CD14-positive monocyte (primary cell): ENCODE results near the gene SLC16A12. TPM values are rescaled to one million over a fixed set of nuclear protein-coding genes. Genes with fewer than 3 reads are reported as not detected.

Experiments
- DNase-seq, 3 donors: peaks; one replicate each; pipeline ENCODE4 v3.0.0-alpha.2; 2011 to 2022
- H2AFZ ChIP-seq: 2 replicates; pipeline ENCODE4 v1.6.0; 2012; ENCODE audit warnings: mild to moderate bottlenecking, low read depth, low read length, inconsistent platforms; ENCODE audit not compliant: insufficient read depth, poor library complexity, severe bottlenecking
- H3K27ac ChIP-seq, 2 donors: 1 replicate in 1 of 2; 2 replicates in 1 of 2; pipeline ENCODE4 v1.5.1; 2012 to 2013; ENCODE audit warnings: low read length in 2 of 2, control low read depth in 1 of 2, inconsistent platforms in 1 of 2, low read depth in 1 of 2, mild to moderate bottlenecking in 1 of 2
- H3K27me3 ChIP-seq, 2 donors: one replicate each; pipeline versions ENCODE4 v1.6.0 to v1.6.1; 2011 to 2013; ENCODE audit warnings: low read length in 2 of 2; ENCODE audit not compliant: control insufficient read depth in 2 of 2, insufficient read depth in 2 of 2
- H3K36me3 ChIP-seq, 2 donors: replicated peaks in 1 of 2; 1 replicate in 1 of 2; 2 replicates in 1 of 2; pipeline versions ENCODE4 v1.5.1 to v1.6.1; 2012 to 2013; ENCODE audit warnings: low read length in 2 of 2, control low read depth in 1 of 2, inconsistent platforms in 1 of 2, mild to moderate bottlenecking in 1 of 2; ENCODE audit not compliant: insufficient read depth in 2 of 2, control insufficient read depth in 1 of 2
- H3K4me1 ChIP-seq, 2 donors: 1 replicate in 1 of 2; 2 replicates in 1 of 2; pipeline versions ENCODE4 v1.5.1 to v1.6.1; 2012 to 2013; ENCODE audit warnings: low read length in 2 of 2, control low read depth in 1 of 2, inconsistent platforms in 1 of 2, mild to moderate bottlenecking in 1 of 2, moderate library complexity in 1 of 2; ENCODE audit not compliant: insufficient read depth in 2 of 2, control insufficient read depth in 1 of 2
- H3K4me2 ChIP-seq: replicated peaks from 2 replicates; pipeline ENCODE3; 2012; ENCODE audit warnings: low read length, moderate library complexity, mild to moderate bottlenecking; ENCODE audit not compliant: poor library complexity, severe bottlenecking; ENCODE audit errors: extremely low read depth
- H3K4me3 ChIP-seq, 3 experiments: fragments of 200-600 bp in 1 of 3; sonication (generic) in 1 of 3; replicated peaks in 1 of 3; 1 replicate in 2 of 3; 2 replicates in 1 of 3; pipeline ENCODE4 v1.5.1; 2011 to 2013; ENCODE audit warnings: low read length in 3 of 3, mild to moderate bottlenecking in 3 of 3, control low read depth in 2 of 3, low read depth in 2 of 3, inconsistent platforms in 1 of 3, moderate library complexity in 1 of 3
- H3K79me2 ChIP-seq: 2 replicates; pipeline ENCODE4 v1.6.0; 2012; ENCODE audit warnings: mild to moderate bottlenecking, control low read depth, inconsistent platforms, low read length, moderate library complexity; ENCODE audit not compliant: insufficient read depth
- H3K9ac ChIP-seq: 2 replicates; pipeline ENCODE4 v1.6.0; 2017; ENCODE audit warnings: low read length, mild to moderate bottlenecking; ENCODE audit not compliant: insufficient read depth, poor library complexity, severe bottlenecking
- H3K9me3 ChIP-seq, 2 donors: replicated peaks in 1 of 2; 1 replicate in 1 of 2; 2 replicates in 1 of 2; pipeline versions ENCODE4 v1.5.1 to v1.6.1; 2012 to 2013; ENCODE audit warnings: low read length in 2 of 2, control low read depth in 1 of 2; ENCODE audit not compliant: control insufficient read depth in 1 of 2, insufficient read depth in 1 of 2
- H4K20me1 ChIP-seq: 2 replicates; pipeline ENCODE4 v1.6.0; 2012; ENCODE audit warnings: mild to moderate bottlenecking, low read length, control low read depth, moderate library complexity; ENCODE audit not compliant: insufficient read depth
- H3K27ac Mint-ChIP-seq, 7 donors: one replicate each; pipeline ENCODE4 v1.8.0; 2020; ENCODE audit warnings: mild to moderate bottlenecking in 7 of 7, mixed read lengths in 7 of 7, moderate library complexity in 6 of 7, inconsistent platforms in 2 of 7
- H3K27me3 Mint-ChIP-seq, 3 donors: one replicate each; pipeline ENCODE4 v1.8.0; 2021 to 2022; ENCODE audit warnings: low read depth in 3 of 3, mild to moderate bottlenecking in 3 of 3, mixed read lengths in 3 of 3, moderate library complexity in 3 of 3, inconsistent platforms in 1 of 3
- H3K36me3 Mint-ChIP-seq, 2 donors: one replicate each; pipeline ENCODE4 v1.8.0; 2020; ENCODE audit warnings: mixed read lengths in 2 of 2, inconsistent platforms in 1 of 2, mild to moderate bottlenecking in 1 of 2
- H3K4me1 Mint-ChIP-seq: one replicate; pipeline ENCODE4 v1.8.0; 2020; ENCODE audit warnings: mild to moderate bottlenecking, mixed read lengths
- H3K4me3 Mint-ChIP-seq, 2 donors: one replicate each; pipeline ENCODE4 v1.8.0; 2020; ENCODE audit warnings: mild to moderate bottlenecking in 2 of 2, mixed read lengths in 2 of 2, moderate library complexity in 1 of 2
- H3K9me3 Mint-ChIP-seq, 7 donors: one replicate each; pipeline ENCODE4 v1.8.0; 2020 to 2022; ENCODE audit warnings: mixed read lengths in 7 of 7, mild to moderate bottlenecking in 6 of 7, moderate library complexity in 6 of 7, inconsistent platforms in 2 of 7
- WGBS: methylation state at CpG from one replicate; pipeline ENCODE4 v1.1.5; 2013; ENCODE audit warnings: missing lambda C conversion rate; ENCODE audit not compliant: insufficient coverage; 5-methylcytosine and 5-hydroxymethylcytosine counted together
- intact Hi-C, 2 donors: fragments of 100-400 bp; cut with micrococcal nuclease; formaldehyde crosslinking; loops; one replicate each; pipeline versions ENCODE4 v1.15.0 to v1.15.1; 2023
- polyA plus RNA-seq, 3 donors: library from polyadenylated mRNA; depleted of rRNA in 1 of 3; unstranded in 2 of 3; stranded (reverse) in 1 of 3; fragments of 300-500 nt in 2 of 3; fragments of >200 nt in 1 of 3; fragmentation: Illumina TruSeq in 2 of 3; gene quantifications; 1 replicate in 2 of 3; 2 replicates in 1 of 3; pipeline ENCODE4 v1.2.3, GENCODE V29; 2012 to 2021
- TF ChIP-seq, protein P1 (sequence below): fragments of 200-600 bp; IDR thresholded peaks from one replicate; pipeline ENCODE4 v1.8.0; 2022; ENCODE audit warnings: antibody characterized with exemption, mild to moderate bottlenecking

The SLC16A12 gene
- polyA plus RNA-seq, 3 donors, result 0.04 TPM; not detected in 2

- H3K4me3 ChIP-seq, result no peak overlapping the region
- no peaks in the 10 kb centered on the region for H3K36me3 Mint-ChIP-seq
- no peaks in the 10 kb centered on the region for H3K27me3 ChIP-seq
- DNase-seq, result peak in 2 of 3 donors; percentile 7 to 12
- no peaks in the 10 kb centered on the region for H3K79me2 ChIP-seq
- H3K27ac Mint-ChIP-seq, result no peak overlapping the region
- H3K9me3 ChIP-seq, result no peaks in the 10 kb centered on the region
- no peak overlapping the region for H3K27ac ChIP-seq
- H4K20me1 ChIP-seq, result no peaks in the 10 kb centered on the region
- no peak overlapping the region for H3K4me3 Mint-ChIP-seq
- intact Hi-C loops, result no loop called here
- no peak overlapping the region for H3K4me2 ChIP-seq
- TF ChIP-seq, protein P1, sequence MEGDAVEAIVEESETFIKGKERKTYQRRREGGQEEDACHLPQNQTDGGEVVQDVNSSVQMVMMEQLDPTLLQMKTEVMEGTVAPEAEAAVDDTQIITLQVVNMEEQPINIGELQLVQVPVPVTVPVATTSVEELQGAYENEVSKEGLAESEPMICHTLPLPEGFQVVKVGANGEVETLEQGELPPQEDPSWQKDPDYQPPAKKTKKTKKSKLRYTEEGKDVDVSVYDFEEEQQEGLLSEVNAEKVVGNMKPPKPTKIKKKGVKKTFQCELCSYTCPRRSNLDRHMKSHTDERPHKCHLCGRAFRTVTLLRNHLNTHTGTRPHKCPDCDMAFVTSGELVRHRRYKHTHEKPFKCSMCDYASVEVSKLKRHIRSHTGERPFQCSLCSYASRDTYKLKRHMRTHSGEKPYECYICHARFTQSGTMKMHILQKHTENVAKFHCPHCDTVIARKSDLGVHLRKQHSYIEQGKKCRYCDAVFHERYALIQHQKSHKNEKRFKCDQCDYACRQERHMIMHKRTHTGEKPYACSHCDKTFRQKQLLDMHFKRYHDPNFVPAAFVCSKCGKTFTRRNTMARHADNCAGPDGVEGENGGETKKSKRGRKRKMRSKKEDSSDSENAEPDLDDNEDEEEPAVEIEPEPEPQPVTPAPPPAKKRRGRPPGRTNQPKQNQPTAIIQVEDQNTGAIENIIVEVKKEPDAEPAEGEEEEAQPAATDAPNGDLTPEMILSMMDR, result no peak
- no peaks in the 10 kb centered on the region for H3K9me3 Mint-ChIP-seq
- no peak overlapping the region for H2AFZ ChIP-seq
- H3K36me3 ChIP-seq, result no peaks in the 10 kb centered on the region
- H3K4me1 ChIP-seq, result peaks cover 0 to 3% of the 10 kb centered on the region in 2 donors
- H3K4me1 Mint-ChIP-seq, result peaks cover 9% of the 10 kb centered on the region
- no peak overlapping the region for H3K9ac ChIP-seq
- H3K27me3 Mint-ChIP-seq, result peaks cover 3 to 6% (median 4%) of the 10 kb centered on the region in 3 donors
These were observed 65.9 kb downstream of the SLC16A12 start for GRCh38 chr10:89469517-89469916.

DNA sequence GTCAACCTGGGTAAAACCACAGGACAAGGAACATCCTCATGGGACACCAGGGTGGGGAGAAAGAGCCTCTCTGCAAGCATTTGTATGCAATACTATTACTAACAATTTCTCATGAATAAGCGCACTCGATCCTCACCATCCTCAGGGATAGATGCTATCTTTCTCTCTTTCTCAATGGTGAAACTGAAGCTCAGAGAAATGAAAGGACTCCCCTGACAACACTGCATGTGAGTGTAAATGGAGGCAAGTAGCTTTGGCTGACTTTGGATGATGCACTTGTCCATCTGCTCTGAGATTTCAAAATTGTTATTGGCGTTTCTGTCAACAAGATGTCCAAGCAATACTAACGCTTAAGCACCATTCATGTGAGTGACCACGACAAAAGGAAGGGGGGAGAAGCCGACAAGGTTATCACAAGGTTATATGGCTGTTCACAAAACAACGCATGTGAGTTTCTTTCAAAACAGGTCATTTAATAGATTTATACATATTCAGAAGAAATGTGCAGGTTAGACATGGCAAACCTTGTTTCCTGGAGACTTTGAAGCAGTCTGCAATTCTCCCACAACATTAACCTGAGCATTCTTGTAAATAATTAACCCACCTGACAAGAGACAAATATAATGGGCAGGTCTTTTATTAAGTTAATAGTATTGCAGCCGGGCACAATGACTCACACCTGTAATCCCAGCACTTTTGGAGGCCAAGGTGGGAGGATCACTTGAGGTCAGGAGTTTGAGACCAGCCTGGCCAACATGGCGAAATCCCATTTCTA is 67.0 kb downstream of the SLC16A12 start:
- no peak overlapping the region for H3K27ac ChIP-seq
- 100% methylated on average over 2 of the region's 9 CpGs for WGBS
- TF ChIP-seq, protein P1, result no peak

More for the DNA sequence above, 67.0 kb downstream of the SLC16A12 start:
- Histone ChIP-seq H3K4me3 (no peak overlapping the region), H3K4me2 (no peak overlapping the region), H4K20me1 (no peaks in the 10 kb centered on the region), H2AFZ (no peak overlapping the region), H3K9me3 (no peaks in the 10 kb centered on the region), H3K27me3 (no peaks in the 10 kb centered on the region), H3K79me2 (no peaks in the 10 kb centered on the region), H3K4me1 (peaks cover 0 to 3% of the 10 kb centered on the region in 2 donors), H3K36me3 (no peaks in the 10 kb centered on the region), H3K9ac (no peak overlapping the region)
- H3K27ac Mint-ChIP-seq, result no peak overlapping the region
- DNase-seq, result no peak
- peaks cover 0 to 3% (median 2%) of the 10 kb centered on the region in 3 donors for H3K27me3 Mint-ChIP-seq
- peaks cover 9% of the 10 kb centered on the region for H3K4me1 Mint-ChIP-seq
- intact Hi-C loops, result no loop called here
- no peaks in the 10 kb centered on the region for H3K9me3 Mint-ChIP-seq
- no peaks in the 10 kb centered on the region for H3K36me3 Mint-ChIP-seq
- no peak overlapping the region for H3K4me3 Mint-ChIP-seq
